DMS79 treated with DMSO at 0.1 percent for 48 hours (cell line): Measurements from ENCODE around the gene SLC27A1.
"Not testable (repeated sequence)": the region's sequence is repeated elsewhere in the genome, so short reads cannot be mapped to it uniquely, and the experiment has no call there.

Experiments used
- DNase-seq: peaks from one replicate; lab custom pipeline; 2025; lab: John Stamatoyannopoulos, UW

The SLC27A1 gene

GRCh38 chr19:17486545-17487240 lies 16.4 kb downstream of the SLC27A1 start:
- no peak for DNase-seq

- DNase-seq: no peak
Measured at GRCh38 chr19:17487284-17488121, 17.2 kb downstream of the SLC27A1 start.

GRCh38 chr19:17488593-17489391 lies 18.5 kb downstream of the SLC27A1 start:
- no peak for DNase-seq

GRCh38 chr19:17489392-17490030 lies 19.2 kb downstream of the SLC27A1 start:
- no peak for DNase-seq

GRCh38 chr19:17490411-17490810 lies 20.1 kb downstream of the SLC27A1 start:
- no peak for DNase-seq

GRCh38 chr19:17491287-17491686 lies 21.0 kb downstream of the SLC27A1 start:
- DNase-seq: no peak

- no peak for DNase-seq
Measured at GRCh38 chr19:17495639-17496296, 25.4 kb downstream of the SLC27A1 start.

GRCh38 chr19:17496337-17496997 lies 26.1 kb downstream of the SLC27A1 start:
- DNase-seq: no peak

- no peak for DNase-seq
Measured at GRCh38 chr19:17497149-17497798, 26.9 kb downstream of the SLC27A1 start.

- DNase-seq: not testable (repeated sequence)
Measured at GRCh38 chr19:17499025-17499424, 28.7 kb downstream of the SLC27A1 start.

GRCh38 chr19:17499648-17500446 lies 29.5 kb downstream of the SLC27A1 start:
- DNase-seq: no peak

- no peak for DNase-seq
Measured at GRCh38 chr19:17500447-17501198, 30.3 kb downstream of the SLC27A1 start.

- no peak for DNase-seq
Measured at GRCh38 chr19:17503240-17503639, 32.9 kb downstream of the SLC27A1 start.

- no peak for DNase-seq
Measured at GRCh38 chr19:17504030-17504429, 33.7 kb downstream of the SLC27A1 start.

- DNase-seq: no peak
Measured at GRCh38 chr19:17504456-17504855, 34.1 kb downstream of the SLC27A1 start.

- DNase-seq: no peak
Measured at GRCh38 chr19:17505223-17505622, 34.9 kb downstream of the SLC27A1 start.

GRCh38 chr19:17506745-17507144 lies 36.4 kb downstream of the SLC27A1 start:
- DNase-seq: no peak

GRCh38 chr19:17508558-17508933 lies 38.2 kb downstream of the SLC27A1 start:
- DNase-seq: not testable (repeated sequence)
